ENCODE measurements around the gene PGBD2. TPM values are rescaled to one million over a fixed set of nuclear protein-coding genes. Genes with fewer than 3 reads are reported as not detected.

PGBD2 gene
- total and polyA plus RNA-seq, 2 of the 13 experiments (the other 11 are each of a cell fraction or from before 2014, with no cell fraction given) = 6.0 to 7.4 TPM

- DNase-seq (ENCODE audit: low spot score) = no peak
- Histone ChIP-seq H3K9ac (ENCODE audit: insufficient read depth, low read depth, low read length) (no peak overlapping the region), H3K79me2 (ENCODE audit: insufficient read depth, low read length) (no peaks in the 10 kb centered on the region), H3K4me3 (replicated peaks in 1 of 3; ENCODE audit: insufficient read depth in 1 of 3, low read depth in 2 of 3, low read length in 3 of 3) (no peak overlapping the region), H3K27ac (ENCODE audit: extremely low read length, insufficient read depth, low read length) (no peak overlapping the region), H3K4me2 (ENCODE audit: low read depth, low read length) (no peak overlapping the region), H2AFZ (ENCODE audit: low read length) (no peak overlapping the region), H3K4me1 (ENCODE audit: insufficient read depth, low read length) (no peaks in the 10 kb centered on the region), H3K27me3 (ENCODE audit: control insufficient read depth in 1 of 2, insufficient read depth in 2 of 2, low read length in 2 of 2) (peaks cover 0 to 3% of the 10 kb centered on the region in 2 experiments; a peak in 3 of 5 replicates), H3K36me3 (replicated peaks in 1 of 2; ENCODE audit: control insufficient read depth in 1 of 2, insufficient read depth in 2 of 2, low read length in 2 of 2) (no peaks in the 10 kb centered on the region), H3K9me3 (ENCODE audit: low read length) (no peaks in the 10 kb centered on the region), H4K20me1 (ENCODE audit: insufficient read depth, low read length) (no peaks in the 10 kb centered on the region)
- intact Hi-C loops (cut with micrococcal nuclease; ENCODE audit: unreplicated experiment) = no loop called here
- in situ Hi-C loops (cut with HindIII; ENCODE audit: extremely low pct_ligation_motif_present, low pct_unique_long_range_greater_than_20kb) = no loop called here
- no peak for ATAC-seq
- no peak for FAIRE-seq
- BruUV-seq (replicated peaks) = no TSS peak
- ChIA-PET CTCF (ENCODE audit: low intra/inter-chr PET ratio, low total read pairs) (no interaction called here), POLR2A (interaction anchor here (1.4 kb wide), 1 partner anchor 13 kb away, joined by 4 read pairs; the partner anchor contains the start of gene PGBD2)
- TF ChIP-seq STAT6 (CRISPR knock-in tag; IDR thresholded peaks at IDR 0.05; ENCODE audit: borderline replicate concordance) (no peak), BCL6 (CRISPR knock-in tag; IDR thresholded peaks at IDR 0.05) (no peak), ZXDC (CRISPR knock-in tag; IDR thresholded peaks at IDR 0.05) (no peak), E2F2 (CRISPR knock-in tag; IDR thresholded peaks at IDR 0.05; ENCODE audit: borderline replicate concordance) (no peak), FOXM1 (CRISPR knock-in tag; IDR thresholded peaks at IDR 0.05) (no peak), ZNF143 (CRISPR knock-in tag; IDR thresholded peaks at IDR 0.05) (no peak), BCLAF1 (IDR thresholded peaks at IDR 0.05) (no peak), ZNF766 (CRISPR knock-in tag; IDR thresholded peaks at IDR 0.05; ENCODE audit: borderline replicate concordance) (no peak), HMGA1 (CRISPR knock-in tag; conservative IDR thresholded peaks at IDR 0.05) (no peak), SRF (IDR thresholded peaks at IDR 0.05; ENCODE audit: low read depth, low read length) (no peak), TMF1 (CRISPR knock-in tag; IDR thresholded peaks at IDR 0.05; ENCODE audit: low read depth) (no peak), ATF7 (IDR thresholded peaks at IDR 0.05) (no peak), ATF7 (CRISPR knock-in tag; IDR thresholded peaks at IDR 0.05) (no peak), RFXANK (CRISPR knock-in tag; IDR thresholded peaks at IDR 0.05) (no peak), SIN3B (IDR thresholded peaks at IDR 0.05; ENCODE audit: low read length) (no peak), ELF3 (CRISPR knock-in tag; IDR thresholded peaks at IDR 0.05) (no peak)
- WGBS (ENCODE audit: low lambda C conversion rate) = 0% methylated on average over 1 of the region's 1 CpG
Measured at GRCh38 chr1:248892590-248892989, 13.4 kb upstream of the PGBD2 start.

Data from HepG2 (cell line).